GM21723 (cell line): Measurements from ENCODE around the gene CFAP54.

Source experiments
- ATAC-seq: cut with Tn5 transposase; IDR thresholded peaks from one replicate; pipeline ENCODE4 v1.9.1; 2021; ENCODE audit warnings: mild to moderate bottlenecking, moderate library complexity; ENCODE audit not compliant: unreplicated experiment

Gene CFAP54

DNA sequence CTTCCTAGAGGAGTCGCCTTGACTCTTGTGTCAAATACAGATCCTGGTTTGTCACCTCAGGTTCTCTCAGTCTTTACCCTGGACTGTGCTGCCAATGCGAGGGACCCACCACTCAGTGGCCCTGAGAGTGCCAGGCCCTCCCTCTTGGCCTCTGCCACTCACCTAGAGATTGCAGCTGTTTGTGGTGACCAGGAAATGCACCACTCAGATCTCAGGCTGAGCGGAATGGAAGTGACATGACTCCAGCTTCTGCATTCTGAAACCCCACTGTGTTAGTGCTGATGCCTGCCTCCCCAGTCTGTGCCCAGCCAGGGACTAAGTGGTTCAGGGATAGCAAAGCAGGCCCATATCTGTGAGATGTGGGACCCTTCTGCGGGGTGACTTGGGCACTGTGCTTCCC lies 389.9 kb downstream of the CFAP54 start:
- no peak for ATAC-seq

DNA sequence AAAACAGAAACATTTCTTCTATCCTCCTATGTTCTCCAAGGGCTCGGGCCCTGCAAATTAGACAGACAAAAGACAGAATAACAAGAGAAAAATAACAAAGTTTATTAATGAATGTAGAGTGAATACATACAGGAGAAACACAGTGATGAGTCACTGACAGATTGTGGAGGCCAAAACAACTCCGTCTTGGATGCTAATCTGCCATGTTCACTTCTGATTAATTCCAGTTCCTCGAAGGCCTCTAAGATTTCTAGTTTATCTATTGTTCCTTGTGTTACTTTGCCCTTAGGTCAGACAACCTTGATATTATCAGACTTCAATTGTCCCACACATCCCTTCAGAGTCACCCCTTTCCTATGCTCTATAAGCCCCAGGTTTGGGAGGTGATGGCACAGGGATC lies 390.8 kb downstream of the CFAP54 start:
- ATAC-seq = no peak

DNA sequence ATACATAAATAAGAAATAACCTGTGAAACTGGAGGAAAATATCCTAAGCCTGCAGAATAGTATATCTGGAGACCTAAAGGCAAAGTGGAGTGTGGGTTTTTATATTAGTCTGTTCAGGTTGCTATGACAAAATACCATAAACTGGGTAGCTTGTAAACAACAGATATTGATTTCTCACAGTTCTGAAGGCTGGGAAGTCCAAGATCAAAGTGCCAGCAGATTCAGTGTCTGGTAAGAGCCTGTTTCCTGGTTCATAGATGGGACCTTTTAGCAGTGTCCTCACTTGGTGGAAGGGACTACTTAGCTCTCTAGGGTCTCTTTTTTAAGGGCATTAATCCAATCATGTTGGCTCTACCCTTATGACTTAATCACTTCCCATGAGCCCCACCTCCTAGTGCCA lies 392.2 kb downstream of the CFAP54 start:
- ATAC-seq = no peak

DNA sequence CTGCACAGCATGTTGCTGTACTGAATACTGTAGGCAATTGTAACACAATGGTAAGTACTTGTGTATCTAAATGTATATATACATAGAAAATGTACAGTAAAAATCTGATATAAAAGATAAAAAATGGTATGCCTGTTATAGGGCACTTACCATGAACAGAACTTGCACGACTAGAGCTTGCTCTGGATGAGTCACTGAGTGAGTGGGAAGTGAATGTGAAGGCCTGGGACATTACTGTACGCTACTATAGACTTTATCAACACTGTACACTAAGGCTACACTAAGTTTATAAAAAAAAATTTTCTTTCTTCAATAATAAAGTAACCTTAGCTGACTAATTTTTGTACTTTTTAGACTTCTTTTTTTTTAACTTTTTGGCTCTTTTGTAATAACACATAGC lies 393.5 kb downstream of the CFAP54 start:
- no peak for ATAC-seq

DNA sequence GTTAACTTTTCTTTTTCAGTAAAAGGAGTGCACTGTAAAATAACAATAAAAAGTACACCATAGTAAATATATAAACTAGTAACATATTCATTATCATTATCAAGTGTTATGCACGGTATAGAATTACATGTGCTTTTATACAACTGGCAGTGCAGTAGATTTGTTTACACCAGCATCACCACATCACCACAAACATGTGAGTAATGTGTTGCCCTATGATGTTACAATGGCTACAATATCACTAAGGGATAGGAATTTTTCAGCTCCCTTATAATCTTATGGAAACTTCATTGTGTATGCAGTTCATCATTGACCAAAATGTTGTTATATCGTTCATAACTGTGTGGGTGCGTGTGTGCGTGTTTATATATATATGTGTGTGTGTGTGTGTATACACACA lies 394.2 kb downstream of the CFAP54 start:
- ATAC-seq = no peak

DNA sequence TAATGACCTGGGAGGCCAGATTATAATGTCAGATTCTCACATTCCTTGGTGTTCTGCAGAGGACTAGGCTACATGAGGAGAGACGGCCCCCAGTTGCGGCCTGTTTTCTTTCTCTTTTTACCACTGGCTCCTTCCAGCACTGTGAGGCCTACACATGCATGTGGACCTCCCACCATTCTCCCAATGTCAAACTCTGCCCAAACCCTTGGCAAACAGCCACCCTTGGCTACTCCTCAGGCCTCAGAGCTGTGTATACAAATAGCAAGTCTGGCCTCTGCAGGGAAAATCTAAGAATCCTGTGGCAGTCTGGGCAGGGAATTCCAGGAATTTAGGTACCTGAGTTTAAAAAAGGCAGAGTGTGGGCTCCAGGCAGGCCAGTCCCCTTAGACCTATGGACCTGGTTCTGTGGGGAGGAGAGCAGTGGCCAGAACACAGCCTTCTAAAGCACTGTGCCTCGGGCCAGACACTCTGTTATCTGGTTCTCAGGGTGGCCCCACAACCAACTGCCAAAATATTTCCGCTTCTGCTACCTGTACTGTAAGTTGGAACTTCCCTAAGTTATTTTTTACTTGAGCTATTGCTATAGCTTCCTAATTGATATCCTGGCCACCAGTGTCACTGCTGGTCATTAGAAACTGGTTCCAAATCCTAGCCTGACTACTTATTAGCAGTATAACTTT lies 397.8 kb downstream of the CFAP54 start:
- ATAC-seq = no peak

DNA sequence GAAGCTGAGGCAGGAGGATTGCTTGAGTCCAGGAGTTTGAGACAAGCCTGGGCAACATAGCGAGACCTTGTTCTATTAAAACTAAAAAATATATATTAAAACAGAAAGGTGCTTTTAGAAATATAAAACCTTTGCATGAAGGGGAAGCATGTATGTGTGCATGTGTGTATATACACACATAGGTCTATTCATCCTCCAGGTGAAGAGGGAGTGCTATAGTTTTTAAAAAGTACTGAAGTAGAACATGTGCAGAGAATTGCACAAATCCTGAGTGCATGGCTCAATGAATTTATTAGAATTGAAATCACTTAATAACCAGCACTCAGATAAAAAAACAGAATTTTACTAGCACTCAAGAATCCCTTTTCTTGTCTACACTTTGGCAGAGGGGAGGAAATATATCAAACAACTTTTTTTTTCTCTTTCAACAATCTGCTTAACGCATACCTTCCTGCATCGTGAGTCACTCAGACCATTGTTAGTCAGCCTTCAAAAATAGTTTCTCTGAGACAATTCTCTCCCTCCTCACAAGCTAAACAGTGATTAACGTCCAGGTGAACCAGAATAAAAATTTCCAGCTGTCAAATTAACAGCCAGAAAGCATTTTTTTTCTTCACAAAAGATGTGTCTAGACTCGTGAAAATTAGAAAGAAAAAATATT lies 400.0 kb downstream of the CFAP54 start:
- ATAC-seq = no peak

DNA sequence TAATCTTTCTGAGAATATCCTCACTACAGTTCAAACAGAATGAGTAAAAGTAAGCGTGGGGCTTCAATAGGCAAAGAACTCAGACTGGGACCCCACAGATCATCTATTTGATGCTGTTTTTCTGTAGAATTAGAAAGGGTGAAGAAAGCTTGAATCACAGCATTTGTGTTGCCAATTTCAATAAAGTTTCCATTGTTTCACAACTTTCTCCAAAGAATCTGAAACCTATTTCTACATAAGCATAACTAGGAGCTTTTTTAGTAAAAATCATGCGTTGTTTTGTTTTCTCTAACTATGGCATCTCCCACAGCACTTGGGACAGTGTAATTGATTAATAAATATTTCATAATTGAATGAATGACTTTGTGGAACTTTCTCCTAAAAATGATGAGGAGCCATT lies 401.0 kb downstream of the CFAP54 start:
- no peak for ATAC-seq

DNA sequence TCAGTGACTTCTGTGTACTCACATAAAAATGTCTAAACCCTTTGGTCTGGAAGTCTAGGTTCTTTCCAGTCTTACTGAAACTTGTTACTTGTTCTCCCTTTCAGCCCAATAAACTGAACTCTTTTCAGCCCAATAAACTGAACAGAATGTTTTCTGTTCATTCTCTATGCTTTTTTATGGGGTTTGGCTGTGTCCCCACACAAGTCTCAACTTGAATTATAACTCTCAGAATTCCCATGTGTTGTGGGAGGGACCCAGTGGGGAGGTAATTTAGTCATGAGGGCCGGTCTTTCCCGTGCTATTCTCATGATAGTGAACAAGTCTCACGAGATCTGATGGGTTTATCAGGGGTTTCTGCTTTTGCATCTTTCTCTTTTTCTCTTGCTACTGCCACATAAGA lies 402.7 kb downstream of the CFAP54 start:
- ATAC-seq = no peak

DNA sequence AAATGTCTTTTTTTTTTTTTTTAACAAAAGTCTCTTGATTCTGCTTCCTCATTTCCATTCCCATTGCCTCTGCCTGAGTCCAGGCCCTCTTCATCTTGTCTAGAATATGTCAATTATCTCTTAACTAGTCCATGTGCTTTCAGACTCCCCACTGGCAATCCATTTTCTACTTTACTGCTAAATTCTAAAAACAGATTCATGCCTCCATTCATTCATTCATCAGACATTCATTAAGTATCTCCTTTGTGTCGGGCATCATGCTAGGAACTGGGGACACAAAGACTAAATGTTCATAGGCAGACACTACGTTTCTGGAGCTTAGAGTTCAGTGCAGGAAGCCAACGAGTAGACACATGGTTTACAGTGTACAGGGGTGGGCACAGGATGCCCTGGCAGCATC lies 408.0 kb downstream of the CFAP54 start:
- no peak for ATAC-seq

DNA sequence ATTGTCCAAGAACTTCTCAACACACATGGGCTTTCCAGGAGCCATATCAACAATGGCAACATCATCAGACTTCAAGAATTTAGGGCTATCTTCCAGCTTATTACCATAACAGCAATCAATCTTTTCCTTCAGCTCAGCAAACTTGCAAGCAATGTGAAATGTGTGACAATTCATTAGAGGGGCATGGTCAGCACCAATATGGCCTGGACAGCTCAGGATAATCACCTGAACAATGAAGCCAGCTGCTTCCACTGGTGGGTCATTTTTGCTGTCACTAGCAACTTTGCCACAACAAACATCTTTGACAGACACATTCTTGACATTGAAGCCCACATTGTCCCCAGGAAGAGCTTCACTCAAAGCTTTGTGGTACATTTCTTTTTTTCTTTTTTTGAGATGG lies 411.8 kb downstream of the CFAP54 start:
- no peak for ATAC-seq

DNA sequence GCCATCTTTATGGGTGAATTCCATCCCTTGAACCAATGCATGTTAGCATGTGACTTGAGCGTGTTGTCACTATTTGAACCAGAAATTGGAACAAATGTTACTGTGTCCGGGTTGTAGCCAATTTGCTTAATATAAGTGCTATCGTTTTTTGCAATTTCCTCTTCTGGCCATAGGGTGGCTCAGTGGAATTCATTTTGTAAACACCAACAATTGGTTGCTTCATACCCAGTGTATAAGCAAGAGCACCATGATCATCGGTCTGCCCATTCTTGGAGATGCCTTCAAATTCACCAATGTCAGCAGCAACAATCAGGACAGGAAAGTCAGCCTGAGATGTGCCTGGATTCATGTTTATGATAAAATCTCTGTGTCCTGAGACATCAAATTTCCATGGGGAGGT lies 412.7 kb downstream of the CFAP54 start:
- ATAC-seq = no peak

DNA sequence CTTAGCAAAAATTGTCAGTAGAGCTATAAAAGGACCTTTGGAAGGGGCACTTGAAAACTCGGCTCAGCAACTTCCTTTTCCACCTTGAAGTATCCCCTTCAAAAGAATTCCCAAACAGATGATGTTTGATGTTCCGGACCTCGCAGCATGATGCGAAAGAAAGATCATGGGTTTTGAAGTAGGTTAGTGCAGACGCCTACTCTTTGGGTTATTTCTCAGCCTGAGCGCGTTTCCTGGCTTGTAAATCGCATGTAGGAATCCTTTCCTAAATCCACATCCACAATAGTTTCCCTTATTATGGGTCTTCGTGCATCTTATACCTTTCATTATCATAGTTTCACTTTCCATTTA lies 417.1 kb downstream of the CFAP54 start:
- ATAC-seq = no peak

DNA sequence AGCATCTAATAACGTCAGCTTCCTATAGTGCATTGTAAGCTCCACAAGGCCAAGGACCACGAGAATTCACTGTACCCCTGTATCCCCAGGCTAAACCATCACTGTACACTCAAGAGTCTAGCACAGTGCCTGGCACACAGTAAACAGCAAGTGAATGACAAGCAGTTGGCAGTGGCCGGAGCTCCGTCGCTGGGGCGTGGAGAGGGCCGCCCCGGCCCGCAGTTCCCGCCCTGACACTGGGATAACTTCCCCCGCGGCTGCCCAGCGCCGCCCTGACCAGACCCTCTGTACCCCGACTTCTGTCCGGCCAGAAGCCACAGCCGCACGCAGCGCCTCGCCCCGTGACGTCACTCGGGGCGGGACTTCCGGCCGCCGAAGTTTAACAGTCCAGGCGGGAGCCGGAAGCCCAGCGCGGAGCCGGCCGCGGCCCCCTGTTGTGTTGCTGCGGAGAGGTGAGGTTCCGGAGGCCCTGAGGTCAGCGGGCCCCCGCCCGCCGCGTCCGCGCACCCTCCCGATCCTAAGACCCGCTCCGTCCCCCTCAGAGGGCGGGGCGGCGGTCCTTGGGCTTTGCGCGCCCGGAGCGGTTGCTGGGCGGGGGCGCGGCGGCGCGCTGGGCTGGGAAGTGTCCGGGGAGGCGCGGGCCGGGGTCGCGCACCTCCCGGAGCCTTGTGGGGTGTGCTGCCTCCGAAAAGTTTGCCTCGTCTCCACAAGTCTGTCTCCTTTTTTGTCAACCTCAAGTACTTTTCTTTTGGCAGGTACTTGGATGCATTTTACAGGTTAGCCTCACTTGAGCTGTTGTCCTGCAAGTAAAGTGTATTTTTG lies 417.7 kb downstream of the CFAP54 start, which contains the start of gene NEDD1:
NEDD1 (plus strand) TSS at position 409 of the 822 bp plus-strand sequence. CDS start 2,503 bp downstream, outside the sequence.
- ATAC-seq = peak; percentile 95

DNA sequence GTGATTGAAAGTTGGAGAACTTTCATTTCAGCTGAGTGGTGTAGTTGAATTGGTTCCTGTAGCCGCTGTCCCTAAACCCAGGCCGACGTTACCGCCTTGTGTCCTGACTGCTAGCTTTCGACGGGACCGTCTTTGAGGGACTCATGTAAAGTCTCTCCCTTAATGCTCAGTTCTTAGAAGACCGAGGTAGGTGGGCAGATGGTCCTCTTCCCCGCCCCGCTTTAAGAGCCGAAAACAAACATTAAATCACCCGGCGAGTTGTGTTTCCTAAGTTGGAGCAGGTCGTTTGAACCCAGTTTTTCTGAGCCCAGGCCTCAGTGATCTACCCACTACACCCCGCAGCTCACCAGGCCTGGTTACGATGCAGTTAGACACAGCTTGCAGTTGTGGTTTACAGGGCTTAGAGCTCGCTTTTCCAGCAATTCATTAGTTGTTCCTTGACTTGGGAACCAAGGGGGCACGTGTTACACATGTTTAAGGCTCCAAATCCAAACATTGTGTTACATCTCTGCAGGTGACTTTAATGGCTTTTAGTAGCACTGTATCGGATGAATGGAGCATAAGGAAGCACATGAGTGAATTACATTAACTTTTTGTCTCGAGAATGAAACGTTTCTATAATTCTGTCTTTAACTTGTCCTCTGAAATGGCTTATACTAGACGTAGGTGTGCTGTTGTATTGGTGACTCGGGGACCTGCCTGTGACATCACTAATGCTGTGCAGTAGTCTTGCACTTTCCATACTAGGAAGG lies 418.5 kb downstream of the CFAP54 start:
- peak; percentile 35 for ATAC-seq

DNA sequence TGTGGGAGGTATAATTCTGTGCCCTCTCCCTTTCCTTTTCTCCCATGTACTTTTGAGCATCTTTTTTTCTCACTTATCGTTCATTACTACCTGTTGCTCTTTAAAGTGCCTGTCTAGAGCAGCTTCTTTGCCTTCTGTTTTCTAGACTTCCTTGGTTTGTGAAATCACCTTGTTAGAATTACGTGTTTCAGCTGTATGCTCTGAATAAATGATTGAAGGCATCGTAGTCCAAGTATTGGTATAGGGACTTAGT lies 419.0 kb downstream of the CFAP54 start:
- no peak for ATAC-seq

DNA sequence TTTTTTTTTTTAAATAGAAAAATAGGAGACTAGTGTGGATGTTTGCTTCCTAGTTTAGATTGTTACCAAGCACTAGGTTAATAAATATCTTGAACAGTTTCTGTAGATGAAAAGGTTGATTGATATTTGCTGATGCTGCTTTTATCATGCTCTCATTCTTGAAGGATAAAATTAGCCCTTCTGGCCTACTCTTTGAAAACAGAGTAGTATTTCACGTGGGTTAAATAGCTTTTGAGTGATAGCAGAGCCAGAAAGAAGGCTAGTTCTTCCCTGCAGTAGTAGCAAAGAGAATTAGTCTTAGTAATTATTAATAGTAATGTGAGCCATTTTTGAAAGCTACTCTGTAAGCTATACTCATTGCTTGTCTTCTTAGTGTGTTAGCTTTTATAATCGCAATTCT lies 422.9 kb downstream of the CFAP54 start:
- no peak for ATAC-seq

DNA sequence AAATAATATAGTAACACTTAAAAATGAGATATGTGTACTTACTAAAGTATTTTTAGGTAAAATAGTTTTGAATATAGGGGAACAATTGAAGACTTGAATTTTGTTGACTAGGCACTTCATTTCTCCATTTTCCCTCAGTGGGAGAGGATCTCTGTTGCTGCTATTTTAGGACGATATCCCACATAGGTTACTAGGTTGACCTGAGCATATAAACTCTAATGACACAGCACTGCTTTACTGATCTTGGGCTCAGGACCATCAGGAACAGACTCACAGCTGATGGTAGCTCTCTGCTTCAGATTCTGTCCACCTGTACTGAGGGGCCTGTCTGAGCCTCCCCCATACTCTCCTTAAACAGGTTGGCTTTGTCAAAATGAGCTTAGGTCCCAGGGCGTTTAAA lies 423.6 kb downstream of the CFAP54 start:
- ATAC-seq = no peak

DNA sequence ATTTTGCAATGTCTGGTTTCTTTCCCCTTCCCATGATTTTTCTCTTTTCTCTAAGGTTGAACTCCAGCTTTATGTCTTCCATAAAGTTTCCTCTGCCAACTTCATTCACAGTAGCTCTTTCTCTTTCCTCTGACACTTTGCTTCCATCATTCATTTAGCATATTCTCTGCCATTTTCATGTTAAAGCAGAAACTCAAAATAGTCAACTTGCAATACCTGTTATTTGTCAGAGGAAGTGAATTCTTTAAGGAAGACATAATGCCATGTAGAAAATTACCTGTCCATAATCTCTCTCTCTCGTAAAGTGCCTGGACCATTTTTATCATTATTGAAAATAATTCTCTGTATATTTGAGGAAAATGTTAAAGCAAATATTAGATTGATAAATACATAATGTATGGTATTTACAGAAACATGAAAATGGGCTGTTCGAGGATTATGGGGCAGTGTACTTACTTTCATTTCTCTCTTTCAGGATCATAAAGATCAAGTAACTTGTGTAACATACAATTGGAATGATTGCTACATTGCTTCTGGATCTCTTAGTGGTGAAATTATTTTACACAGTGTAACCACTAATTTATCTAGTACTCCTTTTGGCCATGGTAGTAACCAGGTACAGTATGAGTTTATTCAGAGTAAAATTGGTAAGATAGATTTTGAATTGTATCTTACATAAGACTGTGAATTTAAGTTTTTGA lies 430.3 kb downstream of the CFAP54 start:
- no peak for ATAC-seq
